GM06990 (cell line): Measurements from ENCODE around the gene AKR1D1.
"Not testable (repeated sequence)": the region's sequence is repeated elsewhere in the genome, so short reads cannot be mapped to it uniquely, and the experiment has no call there.

Experiments used
- DNase-seq: peaks from one replicate; pipeline ENCODE4 v3.0.0-alpha.2; 2011; ENCODE audit not compliant: insufficient read length; ENCODE audit errors: extremely low read depth
- H3K27me3 ChIP-seq: replicated peaks from 2 replicates; pipeline ENCODE4 v1.6.0; 2011; ENCODE audit warnings: low read length; ENCODE audit not compliant: control insufficient read depth, insufficient read depth
- H3K36me3 ChIP-seq: 2 replicates; pipeline ENCODE4 v1.5.1; 2011; ENCODE audit warnings: low read length; ENCODE audit not compliant: control insufficient read depth, insufficient read depth
- H3K4me3 ChIP-seq: replicated peaks from 2 replicates; pipeline ENCODE4 v1.5.1; 2011; ENCODE audit warnings: low read depth, mild to moderate bottlenecking, control low read depth, low read length
- TF ChIP-seq, protein P1 (sequence below): IDR thresholded peaks from 2 replicates; pipeline ENCODE4 v1.5.1; 2011; ENCODE audit warnings: low read length, control low read depth, mild to moderate bottlenecking, inconsistent platforms; ENCODE audit not compliant: insufficient read depth, poor library complexity, severe bottlenecking

Gene AKR1D1

DNA sequence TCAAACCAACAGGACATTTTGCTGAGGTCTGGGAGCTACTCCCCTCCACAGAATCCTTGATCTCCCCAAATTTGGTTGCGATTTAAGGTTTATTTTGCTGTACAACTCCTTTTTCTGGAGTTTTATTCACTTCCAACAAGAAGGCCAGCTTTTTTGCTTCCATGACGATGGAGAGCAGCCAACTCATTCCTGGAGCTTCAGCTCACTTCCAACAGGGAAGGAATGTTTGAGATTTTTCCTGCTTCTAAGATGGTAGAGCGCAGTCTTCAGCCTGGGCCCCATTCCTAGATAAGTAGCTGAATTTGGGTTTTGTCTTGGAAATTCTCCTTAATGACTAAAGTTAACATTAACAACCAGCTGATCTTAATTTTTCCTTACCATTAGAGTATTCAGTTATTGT is 43.5 kb upstream of the AKR1D1 start:
- Histone ChIP-seq H3K4me3 (no peak overlapping the region), H3K36me3 (no peaks in the 10 kb centered on the region), H3K27me3 (no peaks in the 10 kb centered on the region)
- TF ChIP-seq, protein P1, sequence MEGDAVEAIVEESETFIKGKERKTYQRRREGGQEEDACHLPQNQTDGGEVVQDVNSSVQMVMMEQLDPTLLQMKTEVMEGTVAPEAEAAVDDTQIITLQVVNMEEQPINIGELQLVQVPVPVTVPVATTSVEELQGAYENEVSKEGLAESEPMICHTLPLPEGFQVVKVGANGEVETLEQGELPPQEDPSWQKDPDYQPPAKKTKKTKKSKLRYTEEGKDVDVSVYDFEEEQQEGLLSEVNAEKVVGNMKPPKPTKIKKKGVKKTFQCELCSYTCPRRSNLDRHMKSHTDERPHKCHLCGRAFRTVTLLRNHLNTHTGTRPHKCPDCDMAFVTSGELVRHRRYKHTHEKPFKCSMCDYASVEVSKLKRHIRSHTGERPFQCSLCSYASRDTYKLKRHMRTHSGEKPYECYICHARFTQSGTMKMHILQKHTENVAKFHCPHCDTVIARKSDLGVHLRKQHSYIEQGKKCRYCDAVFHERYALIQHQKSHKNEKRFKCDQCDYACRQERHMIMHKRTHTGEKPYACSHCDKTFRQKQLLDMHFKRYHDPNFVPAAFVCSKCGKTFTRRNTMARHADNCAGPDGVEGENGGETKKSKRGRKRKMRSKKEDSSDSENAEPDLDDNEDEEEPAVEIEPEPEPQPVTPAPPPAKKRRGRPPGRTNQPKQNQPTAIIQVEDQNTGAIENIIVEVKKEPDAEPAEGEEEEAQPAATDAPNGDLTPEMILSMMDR = no peak
- DNase-seq = no peak

DNA sequence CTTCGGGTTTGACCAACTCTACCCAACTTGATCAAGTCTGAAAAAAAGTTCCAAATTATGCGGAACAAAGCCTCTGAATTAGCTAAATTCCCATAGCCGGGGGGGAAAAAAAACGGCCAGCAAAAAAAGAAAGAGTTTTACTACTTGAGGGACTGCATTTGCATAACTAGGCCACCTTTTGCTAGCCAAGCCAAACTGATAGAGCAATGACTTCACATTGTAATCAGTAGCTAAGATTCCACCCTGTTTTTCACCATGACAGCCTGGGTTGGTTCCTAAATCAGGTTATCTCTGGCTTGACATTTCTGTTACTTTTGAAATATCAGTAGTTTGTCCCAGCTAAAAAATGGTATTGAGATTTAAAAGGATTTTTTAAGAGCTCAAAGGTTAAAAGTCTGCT is 43.0 kb upstream of the AKR1D1 start:
- TF ChIP-seq, protein P1 = no peak
- H3K4me3 ChIP-seq = no peak overlapping the region
- no peaks in the 10 kb centered on the region for H3K27me3 ChIP-seq
- DNase-seq = no peak
- no peaks in the 10 kb centered on the region for H3K36me3 ChIP-seq

DNA sequence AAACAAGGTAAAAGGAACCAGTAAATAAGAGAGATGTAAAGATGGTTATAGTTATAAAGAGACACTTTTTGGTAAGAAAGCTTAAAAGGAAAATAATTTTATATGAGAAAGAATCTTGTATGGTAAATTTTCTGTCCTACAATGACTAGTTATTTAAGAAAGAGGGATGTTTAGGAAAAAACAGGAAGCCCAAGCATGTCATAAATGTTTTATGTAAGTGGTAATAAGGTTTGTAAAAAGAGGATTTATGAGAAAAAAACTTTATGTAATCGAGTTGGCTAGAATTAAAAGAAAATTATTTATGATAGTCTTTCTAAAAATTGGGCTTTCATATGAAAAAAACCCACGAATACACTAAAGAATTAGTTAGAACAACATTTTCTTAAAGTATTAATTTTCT is 40.1 kb upstream of the AKR1D1 start:
- no peak for DNase-seq
- H3K4me3 ChIP-seq = no peak overlapping the region
- H3K36me3 ChIP-seq = no peaks in the 10 kb centered on the region
- no peaks in the 10 kb centered on the region for H3K27me3 ChIP-seq
- TF ChIP-seq, protein P1 = no peak

DNA sequence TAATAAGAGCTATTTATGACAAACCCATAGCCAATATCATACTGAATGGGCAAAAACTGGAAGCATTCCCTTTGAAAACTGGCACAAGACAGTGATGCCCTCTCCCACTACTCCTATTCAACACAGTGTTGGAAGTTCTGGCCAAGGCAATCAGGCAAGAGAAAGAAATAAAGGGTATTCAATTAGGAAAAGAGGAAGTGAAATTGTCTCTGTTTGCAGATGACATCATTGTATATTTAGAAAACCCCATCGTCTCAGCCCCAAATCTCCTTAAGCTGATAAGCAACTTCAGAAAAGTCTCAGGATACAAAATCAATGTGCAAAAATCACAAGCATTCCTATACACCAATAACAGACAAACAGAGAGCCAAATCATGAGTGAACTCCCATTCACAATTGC is 36.2 kb upstream of the AKR1D1 start:
- not testable (repeated sequence) for H3K27me3 ChIP-seq, H3K4me3 ChIP-seq, H3K36me3 ChIP-seq, DNase-seq

DNA sequence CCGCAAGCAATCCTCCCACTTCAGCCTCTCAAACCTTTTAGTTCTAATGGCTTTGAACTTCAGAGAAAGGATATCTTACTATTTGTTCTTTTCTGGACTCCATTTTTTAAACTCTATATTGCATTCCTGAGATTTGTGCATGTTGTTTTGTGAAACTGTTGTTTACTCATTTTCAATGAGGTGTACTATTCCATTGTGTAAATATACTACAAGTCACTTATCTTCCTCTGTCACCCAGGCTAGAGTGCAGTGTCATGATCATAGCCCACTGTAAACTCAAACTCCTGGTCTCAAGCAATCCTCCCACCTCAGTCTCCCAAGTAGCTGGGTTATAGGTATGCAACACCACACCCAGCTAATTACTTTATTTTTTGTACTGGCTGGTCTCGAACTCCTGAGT is 31.4 kb upstream of the AKR1D1 start:
- DNase-seq = no peak
- TF ChIP-seq, protein P1 = no peak
- Histone ChIP-seq H3K36me3 (no peaks in the 10 kb centered on the region), H3K27me3 (no peaks in the 10 kb centered on the region), H3K4me3 (no peak overlapping the region)

DNA sequence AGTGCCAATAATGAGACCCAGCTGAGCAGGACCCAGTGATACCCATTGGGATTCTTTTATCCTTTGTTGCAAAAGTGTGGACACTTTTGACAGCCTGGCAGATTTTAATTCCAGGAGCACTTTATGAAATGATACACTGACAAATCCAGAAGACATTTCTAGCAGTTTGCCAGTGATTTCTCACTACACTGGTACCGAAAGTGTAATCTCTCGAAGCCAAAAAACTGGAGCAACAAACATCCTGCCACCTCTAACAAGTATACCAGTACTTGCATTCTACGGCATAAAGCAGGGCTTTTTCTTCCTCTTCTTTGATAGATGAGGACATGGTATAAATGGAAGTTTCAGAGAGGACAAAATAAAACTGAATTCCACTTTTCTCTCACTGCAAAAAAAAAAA is 28.4 kb upstream of the AKR1D1 start:
- TF ChIP-seq, protein P1 = no peak
- Histone ChIP-seq H3K36me3 (no peaks in the 10 kb centered on the region), H3K4me3 (no peak overlapping the region), H3K27me3 (no peaks in the 10 kb centered on the region)
- DNase-seq = no peak
